ENCODE measurements around the gene AFG3L2. TPM values are rescaled to one million over a fixed set of nuclear protein-coding genes. Genes with fewer than 3 reads are reported as not detected.

Gene AFG3L2
- total and polyA plus RNA-seq, 2 of the 13 experiments (the other 11 are each of a cell fraction or from before 2014, with no cell fraction given): 28.6 to 86.9 TPM

DNA sequence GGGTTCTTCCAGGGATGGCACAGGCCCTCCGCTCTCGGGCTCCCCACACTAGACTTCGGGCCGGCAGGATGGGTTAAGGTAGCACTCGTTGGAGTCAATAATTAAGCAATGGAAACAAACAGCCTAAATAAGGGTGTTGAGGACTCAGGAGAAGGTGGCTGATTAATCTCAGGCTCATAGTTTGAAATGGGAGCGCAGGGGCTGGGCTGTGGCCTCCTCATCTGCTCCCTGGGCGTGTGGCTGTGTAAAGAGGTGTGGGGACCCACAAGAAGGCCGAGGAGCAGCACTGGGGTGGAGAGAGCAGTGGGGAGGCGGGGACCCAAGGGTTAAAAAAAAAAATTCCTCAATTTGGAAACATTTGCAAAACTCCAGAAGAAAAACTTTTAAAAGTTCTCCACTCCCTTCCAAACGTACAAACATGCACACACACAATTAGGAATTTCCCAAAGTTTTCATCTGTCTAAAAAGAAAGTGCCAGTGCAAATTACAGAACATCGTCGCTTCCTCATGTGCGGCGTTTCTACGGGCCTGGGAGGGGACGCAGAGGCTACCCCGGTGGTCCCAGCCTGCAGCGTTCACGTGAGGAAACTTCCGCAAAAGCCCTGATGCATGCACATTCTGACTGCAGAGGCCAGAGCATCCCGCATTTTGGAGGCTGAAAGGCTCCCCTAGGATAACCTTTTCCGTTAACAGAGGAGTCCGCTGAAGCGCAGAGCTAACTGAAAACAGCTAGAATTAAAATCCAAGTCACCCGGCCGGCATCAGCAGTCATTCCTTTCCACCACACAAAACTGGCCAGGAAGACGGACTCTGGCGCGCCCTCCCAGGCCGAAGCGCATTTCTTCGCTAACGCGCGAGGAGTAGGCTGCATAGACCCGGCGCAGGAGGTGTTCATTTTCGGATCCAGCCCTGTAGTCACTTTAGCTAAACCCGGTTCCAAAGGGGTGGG, 70.0 kb downstream of the AFG3L2 start:
- in situ Hi-C loops (cut with HindIII; ENCODE audit: extremely low pct_ligation_motif_present, low pct_unique_long_range_greater_than_20kb): no loop called here
- no TSS peak for BruUV-seq (replicated peaks)
- H3K9ac ChIP-seq (ENCODE audit: insufficient read depth, low read depth, low read length): no peak overlapping the region
- no peaks in the 10 kb centered on the region for H4K20me1 ChIP-seq (ENCODE audit: insufficient read depth, low read length)
- no peak overlapping the region for H3K27ac ChIP-seq (ENCODE audit: extremely low read length, insufficient read depth, low read length)
- no peaks in the 10 kb centered on the region for H3K79me2 ChIP-seq (ENCODE audit: insufficient read depth, low read length)
- no peaks in the 10 kb centered on the region for H3K9me3 ChIP-seq (ENCODE audit: low read length)
- intact Hi-C loops (cut with micrococcal nuclease; ENCODE audit: unreplicated experiment): loop anchor here (5.0 kb wide), 1 partner anchor 35 kb away; no protein-coding TSS in a partner anchor
- ATAC-seq (no peak; the same call in 2 of the 3 replicates), DNase-seq (ENCODE audit: low spot score) (no peak), FAIRE-seq (no peak)
- peak overlapping the region; percentile 55 for H3K4me2 ChIP-seq (ENCODE audit: low read depth, low read length)
- peaks cover 6 to 46% of the 10 kb centered on the region in 2 experiments for H3K27me3 ChIP-seq (ENCODE audit: control insufficient read depth in 1 of 2, insufficient read depth in 2 of 2, low read length in 2 of 2)
- CTCF ChIA-PET (ENCODE audit: low intra/inter-chr PET ratio, low total read pairs): no interaction called here
- no peak overlapping the region for H2AFZ ChIP-seq (ENCODE audit: low read length)
- H3K36me3 ChIP-seq (replicated peaks in 1 of 2; ENCODE audit: control insufficient read depth in 1 of 2, insufficient read depth in 2 of 2, low read length in 2 of 2): 0 out of 5 replicates have a peak, but pooled peaks cover 0 to 4% of the 10 kb centered on the region in 2 experiments
- H3K4me1 ChIP-seq (ENCODE audit: insufficient read depth, low read length): peaks cover 47% of the 10 kb centered on the region
- peak overlapping the region in 2 of 3 experiments; percentile 70 to 75; a peak in 3 of 6 replicates for H3K4me3 ChIP-seq (replicated peaks in 1 of 3; ENCODE audit: insufficient read depth in 1 of 3, low read depth in 2 of 3, low read length in 3 of 3)
- POLR2A ChIA-PET: interaction anchor here (1.6 to 3.1 kb wide), 2 partner anchors 28 to 70 kb away, joined by 4 to 7 read pairs; partner anchors contain the start of gene AFG3L2
- 43% methylated on average over 39 of the region's 39 CpGs for WGBS (ENCODE audit: low lambda C conversion rate)
- TF ChIP-seq ZNF616 (CRISPR knock-in tag; IDR thresholded peaks at IDR 0.05; ENCODE audit: low read depth): no peak
- no peak for TF ChIP-seq HNF4A (CRISPR knock-in tag; IDR thresholded peaks at IDR 0.05)
- TF ChIP-seq ZSCAN29 (CRISPR knock-in tag; conservative IDR thresholded peaks at IDR 0.05): peak; percentile 99
- no peak for TF ChIP-seq XBP1 (CRISPR knock-in tag; IDR thresholded peaks at IDR 0.05)
- TF ChIP-seq ZIK1 (CRISPR knock-in tag; IDR thresholded peaks at IDR 0.05; ENCODE audit: borderline replicate concordance, low read depth): no peak
- TF ChIP-seq, protein P1, sequence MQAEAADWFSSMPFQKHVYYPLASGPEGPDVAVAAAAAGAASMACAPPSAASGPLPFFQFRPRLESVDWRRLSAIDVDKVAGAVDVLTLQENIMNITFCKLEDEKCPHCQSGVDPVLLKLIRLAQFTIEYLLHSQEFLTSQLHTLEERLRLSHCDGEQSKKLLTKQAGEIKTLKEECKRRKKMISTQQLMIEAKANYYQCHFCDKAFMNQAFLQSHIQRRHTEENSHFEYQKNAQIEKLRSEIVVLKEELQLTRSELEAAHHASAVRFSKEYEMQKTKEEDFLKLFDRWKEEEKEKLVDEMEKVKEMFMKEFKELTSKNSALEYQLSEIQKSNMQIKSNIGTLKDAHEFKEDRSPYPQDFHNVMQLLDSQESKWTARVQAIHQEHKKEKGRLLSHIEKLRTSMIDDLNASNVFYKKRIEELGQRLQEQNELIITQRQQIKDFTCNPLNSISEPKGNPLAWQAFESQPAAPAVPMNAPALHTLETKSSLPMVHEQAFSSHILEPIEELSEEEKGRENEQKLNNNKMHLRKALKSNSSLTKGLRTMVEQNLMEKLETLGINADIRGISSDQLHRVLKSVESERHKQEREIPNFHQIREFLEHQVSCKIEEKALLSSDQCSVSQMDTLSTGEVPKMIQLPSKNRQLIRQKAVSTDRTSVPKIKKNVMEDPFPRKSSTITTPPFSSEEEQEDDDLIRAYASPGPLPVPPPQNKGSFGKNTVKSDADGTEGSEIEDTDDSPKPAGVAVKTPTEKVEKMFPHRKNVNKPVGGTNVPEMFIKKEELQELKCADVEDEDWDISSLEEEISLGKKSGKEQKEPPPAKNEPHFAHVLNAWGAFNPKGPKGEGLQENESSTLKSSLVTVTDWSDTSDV (CRISPR knock-in tag; IDR thresholded peaks at IDR 0.05): no peak
- peak; percentile 52; the same call in 1 of the 2 replicates for TF ChIP-seq EZH2 (conservative IDR thresholded peaks at IDR 0.05; ENCODE audit: low read depth, low read length)
- TF ChIP-seq TCF7 (IDR thresholded peaks at IDR 0.05; ENCODE audit: low read depth): no peak
- TF ChIP-seq ZBTB38 (CRISPR knock-in tag; IDR thresholded peaks at IDR 0.05): 0 out of 2 replicates have a peak, but pooled peaks have one; percentile 1
- no peak for TF ChIP-seq ZNF780A (CRISPR knock-in tag; IDR thresholded peaks at IDR 0.05)
- TF ChIP-seq, protein P2, sequence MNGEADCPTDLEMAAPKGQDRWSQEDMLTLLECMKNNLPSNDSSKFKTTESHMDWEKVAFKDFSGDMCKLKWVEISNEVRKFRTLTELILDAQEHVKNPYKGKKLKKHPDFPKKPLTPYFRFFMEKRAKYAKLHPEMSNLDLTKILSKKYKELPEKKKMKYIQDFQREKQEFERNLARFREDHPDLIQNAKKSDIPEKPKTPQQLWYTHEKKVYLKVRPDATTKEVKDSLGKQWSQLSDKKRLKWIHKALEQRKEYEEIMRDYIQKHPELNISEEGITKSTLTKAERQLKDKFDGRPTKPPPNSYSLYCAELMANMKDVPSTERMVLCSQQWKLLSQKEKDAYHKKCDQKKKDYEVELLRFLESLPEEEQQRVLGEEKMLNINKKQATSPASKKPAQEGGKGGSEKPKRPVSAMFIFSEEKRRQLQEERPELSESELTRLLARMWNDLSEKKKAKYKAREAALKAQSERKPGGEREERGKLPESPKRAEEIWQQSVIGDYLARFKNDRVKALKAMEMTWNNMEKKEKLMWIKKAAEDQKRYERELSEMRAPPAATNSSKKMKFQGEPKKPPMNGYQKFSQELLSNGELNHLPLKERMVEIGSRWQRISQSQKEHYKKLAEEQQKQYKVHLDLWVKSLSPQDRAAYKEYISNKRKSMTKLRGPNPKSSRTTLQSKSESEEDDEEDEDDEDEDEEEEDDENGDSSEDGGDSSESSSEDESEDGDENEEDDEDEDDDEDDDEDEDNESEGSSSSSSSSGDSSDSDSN (CRISPR knock-in tag; IDR thresholded peaks at IDR 0.05): 0 out of 2 replicates have a peak, but pooled peaks have one; percentile 3
- no peak for TF ChIP-seq SMAD9 (CRISPR knock-in tag; IDR thresholded peaks at IDR 0.05)
- no peak for TF ChIP-seq TOE1 (CRISPR knock-in tag; IDR thresholded peaks at IDR 0.05)
- no peak for TF ChIP-seq NBN (conservative IDR thresholded peaks at IDR 0.05)
- TF ChIP-seq MBD4 (IDR thresholded peaks at IDR 0.05; ENCODE audit: borderline replicate concordance, low read length): no peak
- no peak for TF ChIP-seq ZNF607 (CRISPR knock-in tag; IDR thresholded peaks at IDR 0.05; ENCODE audit: borderline replicate concordance)
- no peak for TF ChIP-seq ZNF101 (CRISPR knock-in tag; IDR thresholded peaks at IDR 0.05; ENCODE audit: borderline replicate concordance, low read depth)
- no peak for TF ChIP-seq ZC3H4 (CRISPR knock-in tag; IDR thresholded peaks at IDR 0.05; ENCODE audit: borderline replicate concordance)
- TF ChIP-seq ATAD3A (CRISPR knock-in tag; IDR thresholded peaks at IDR 0.05): no peak

All from HepG2 (cell line).